Panc1 (cell line): ENCODE results near the gene PDCD11. TPM values are rescaled to one million over a fixed set of nuclear protein-coding genes. Genes with fewer than 3 reads are reported as not detected.

Source experiments
- ATAC-seq: fragments of 200-7000 bp; cut with Tn5 transposase; 2 replicates; pipeline ENCODE4 v1.9.1; 2020; ENCODE audit warnings: mild to moderate bottlenecking, moderate library complexity
- BruUV-seq: library from RNA; stranded (reverse); fragments of 400-500 nt; replicated peaks from 2 replicates; lab custom pipeline; 2021; lab: Mats Ljungman, UMichigan
- CTCF ChIA-PET: fragments of 300-600 bp; sonication (Branson Sonifier 250); formaldehyde crosslinking; loops from one replicate; lab custom pipeline; 2022; ENCODE audit warnings: antibody characterized with exemption; lab: Charles Lee
- POLR2A ChIA-PET: fragments of 300-600 bp; sonication (Branson Sonifier 250); formaldehyde crosslinking; loops from one replicate; lab custom pipeline; 2022; ENCODE audit warnings: antibody characterized with exemption; lab: Charles Lee
- DNase-seq: peaks from one replicate; pipeline ENCODE4 v3.0.0-alpha.2; 2010; ENCODE audit warnings: low read depth, low spot score
- H3K27ac ChIP-seq: 2 replicates; pipeline ENCODE4 v1.5.1; 2011; ENCODE audit warnings: mild to moderate bottlenecking, low read length, inconsistent platforms
- H3K27me3 ChIP-seq: fragments of 200-500 bp; sonication (Bioruptor generic); 2 replicates; pipeline ENCODE4 v1.6.0; 2014; ENCODE audit warnings: low read length, inconsistent platforms; ENCODE audit not compliant: control insufficient read depth, insufficient read depth
- H3K36me3 ChIP-seq: fragments of 200-500 bp; sonication (Bioruptor generic); 2 replicates; pipeline ENCODE4 v1.5.1; 2014; ENCODE audit warnings: inconsistent platforms, mild to moderate bottlenecking, low read length, moderate library complexity; ENCODE audit not compliant: control insufficient read depth, insufficient read depth
- H3K4me1 ChIP-seq: 2 replicates; pipeline ENCODE4 v1.5.1; 2011; ENCODE audit warnings: inconsistent platforms, mild to moderate bottlenecking, low read length, moderate library complexity; ENCODE audit not compliant: control insufficient read depth, insufficient read depth
- H3K4me3 ChIP-seq, 2 experiments: 2 replicates each; pipeline ENCODE4 v1.5.1; 2011 to 2012; ENCODE audit warnings: low read depth in 2 of 2, low read length in 2 of 2, mild to moderate bottlenecking in 2 of 2, inconsistent platforms in 1 of 2, moderate library complexity in 1 of 2
- H3K9me3 ChIP-seq: fragments of 200-500 bp; sonication (Bioruptor generic); 2 replicates; pipeline ENCODE4 v1.5.1; 2014; ENCODE audit warnings: low read depth, mild to moderate bottlenecking, inconsistent platforms, low read length, moderate library complexity; ENCODE audit not compliant: control insufficient read depth, insufficient read depth
- POLR2AphosphoS5 ChIP-seq: IDR thresholded peaks from 2 replicates; pipeline ENCODE4 v1.6.1; 2012; ENCODE audit warnings: mild to moderate bottlenecking, low read depth, low read length, moderate library complexity
- SIN3A ChIP-seq: IDR thresholded peaks from 2 replicates; pipeline ENCODE4 v1.6.1; 2012; ENCODE audit warnings: low read depth, mild to moderate bottlenecking, low read length, moderate library complexity, borderline replicate concordance; ENCODE audit not compliant: insufficient read depth
- TCF7L2 ChIP-seq: IDR thresholded peaks from 2 replicates; pipeline ENCODE4 v1.6.1; 2011; ENCODE audit warnings: mild to moderate bottlenecking, low read depth, low read length, inconsistent platforms
- in situ Hi-C: cut with HindIII; loops from 2 replicates; pipeline ENCODE4 v1.10.0; 2016; ENCODE audit warnings: low sequenced_read_pairs, low pct_unique_long_range_greater_than_20kb
- intact Hi-C: fragments of 100-400 bp; cut with micrococcal nuclease; formaldehyde crosslinking; loops from one replicate; pipeline ENCODE4 v1.10.0; 2022; ENCODE audit not compliant: unreplicated experiment
- total RNA-seq: library from RNA; stranded (reverse); gene quantifications from one replicate; pipeline ENCODE4 v1.2.1, GENCODE V29; 2021; ENCODE audit not compliant: unreplicated experiment
- TF ChIP-seq, protein P1 (sequence below), 2 experiments: IDR thresholded peaks; 2 replicates each; pipeline ENCODE4 v1.6.1; 2011 to 2012; ENCODE audit warnings: low read depth in 2 of 2, control low read depth in 1 of 2, low read length in 1 of 2, mild to moderate bottlenecking in 1 of 2, moderate library complexity in 1 of 2; ENCODE audit not compliant: insufficient read depth in 1 of 2
- TF ChIP-seq, protein P2 (sequence below): fragments of 450-650 bp; IDR thresholded peaks from 2 replicates; pipeline ENCODE4 v1.5.1; 2017; ENCODE audit warnings: mild to moderate bottlenecking

Gene PDCD11
- total RNA-seq, 1 experiment from 2014 or later = 92.8 TPM

DNA sequence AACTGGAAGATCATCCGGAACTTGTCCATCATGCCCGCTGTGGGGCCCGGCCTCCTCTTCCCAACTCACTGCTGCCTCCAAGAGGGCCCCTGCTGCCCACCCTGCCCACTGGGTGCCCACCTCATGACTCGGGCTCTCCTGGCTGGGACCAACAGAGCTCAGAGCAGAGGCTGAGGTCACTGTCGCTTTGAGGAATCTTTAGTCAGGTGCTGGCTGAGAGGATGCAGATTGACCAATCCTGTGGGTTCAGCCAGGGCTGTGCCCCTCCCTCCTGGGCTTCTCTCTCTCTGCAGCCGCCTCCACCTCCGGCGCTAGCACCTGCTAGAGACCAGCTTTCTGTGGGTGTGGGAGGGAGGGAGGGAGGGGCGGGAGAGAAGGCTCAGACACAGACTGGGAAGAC, 62.3 kb downstream of the PDCD11 start, which contains the start of gene CALHM1:
Gene CALHM1 (minus strand): TSS at position 181 of the 400 bp plus-strand sequence. CDS start 149 bp downstream, at position 32.
- no peaks in the 10 kb centered on the region for H3K36me3 ChIP-seq
- H3K9me3 ChIP-seq = no peaks in the 10 kb centered on the region
- ATAC-seq (peak; percentile 17; the same call in 1 of the 2 replicates), DNase-seq (no peak)
- no TSS peak for BruUV-seq
- no peaks in the 10 kb centered on the region for H3K4me1 ChIP-seq
- ChIA-PET POLR2A (no interaction called here), CTCF (no interaction called here)
- H3K4me3 ChIP-seq = no peak within 1 kb of the TSS
- in situ Hi-C loops = no loop called here
- intact Hi-C loops = no loop called here
- TF ChIP-seq TCF7L2 (no peak), POLR2AphosphoS5 (no peak), SIN3A (no peak)
- TF ChIP-seq, protein P1, sequence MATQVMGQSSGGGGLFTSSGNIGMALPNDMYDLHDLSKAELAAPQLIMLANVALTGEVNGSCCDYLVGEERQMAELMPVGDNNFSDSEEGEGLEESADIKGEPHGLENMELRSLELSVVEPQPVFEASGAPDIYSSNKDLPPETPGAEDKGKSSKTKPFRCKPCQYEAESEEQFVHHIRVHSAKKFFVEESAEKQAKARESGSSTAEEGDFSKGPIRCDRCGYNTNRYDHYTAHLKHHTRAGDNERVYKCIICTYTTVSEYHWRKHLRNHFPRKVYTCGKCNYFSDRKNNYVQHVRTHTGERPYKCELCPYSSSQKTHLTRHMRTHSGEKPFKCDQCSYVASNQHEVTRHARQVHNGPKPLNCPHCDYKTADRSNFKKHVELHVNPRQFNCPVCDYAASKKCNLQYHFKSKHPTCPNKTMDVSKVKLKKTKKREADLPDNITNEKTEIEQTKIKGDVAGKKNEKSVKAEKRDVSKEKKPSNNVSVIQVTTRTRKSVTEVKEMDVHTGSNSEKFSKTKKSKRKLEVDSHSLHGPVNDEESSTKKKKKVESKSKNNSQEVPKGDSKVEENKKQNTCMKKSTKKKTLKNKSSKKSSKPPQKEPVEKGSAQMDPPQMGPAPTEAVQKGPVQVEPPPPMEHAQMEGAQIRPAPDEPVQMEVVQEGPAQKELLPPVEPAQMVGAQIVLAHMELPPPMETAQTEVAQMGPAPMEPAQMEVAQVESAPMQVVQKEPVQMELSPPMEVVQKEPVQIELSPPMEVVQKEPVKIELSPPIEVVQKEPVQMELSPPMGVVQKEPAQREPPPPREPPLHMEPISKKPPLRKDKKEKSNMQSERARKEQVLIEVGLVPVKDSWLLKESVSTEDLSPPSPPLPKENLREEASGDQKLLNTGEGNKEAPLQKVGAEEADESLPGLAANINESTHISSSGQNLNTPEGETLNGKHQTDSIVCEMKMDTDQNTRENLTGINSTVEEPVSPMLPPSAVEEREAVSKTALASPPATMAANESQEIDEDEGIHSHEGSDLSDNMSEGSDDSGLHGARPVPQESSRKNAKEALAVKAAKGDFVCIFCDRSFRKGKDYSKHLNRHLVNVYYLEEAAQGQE (IDR thresholded peaks at IDR 0.05; ENCODE audit: insufficient read depth in 1 of 2, low read depth in 2 of 2, low read length in 1 of 2) = no peak
- TF ChIP-seq, protein P2, sequence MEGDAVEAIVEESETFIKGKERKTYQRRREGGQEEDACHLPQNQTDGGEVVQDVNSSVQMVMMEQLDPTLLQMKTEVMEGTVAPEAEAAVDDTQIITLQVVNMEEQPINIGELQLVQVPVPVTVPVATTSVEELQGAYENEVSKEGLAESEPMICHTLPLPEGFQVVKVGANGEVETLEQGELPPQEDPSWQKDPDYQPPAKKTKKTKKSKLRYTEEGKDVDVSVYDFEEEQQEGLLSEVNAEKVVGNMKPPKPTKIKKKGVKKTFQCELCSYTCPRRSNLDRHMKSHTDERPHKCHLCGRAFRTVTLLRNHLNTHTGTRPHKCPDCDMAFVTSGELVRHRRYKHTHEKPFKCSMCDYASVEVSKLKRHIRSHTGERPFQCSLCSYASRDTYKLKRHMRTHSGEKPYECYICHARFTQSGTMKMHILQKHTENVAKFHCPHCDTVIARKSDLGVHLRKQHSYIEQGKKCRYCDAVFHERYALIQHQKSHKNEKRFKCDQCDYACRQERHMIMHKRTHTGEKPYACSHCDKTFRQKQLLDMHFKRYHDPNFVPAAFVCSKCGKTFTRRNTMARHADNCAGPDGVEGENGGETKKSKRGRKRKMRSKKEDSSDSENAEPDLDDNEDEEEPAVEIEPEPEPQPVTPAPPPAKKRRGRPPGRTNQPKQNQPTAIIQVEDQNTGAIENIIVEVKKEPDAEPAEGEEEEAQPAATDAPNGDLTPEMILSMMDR = no peak
- H3K27me3 ChIP-seq = no peaks in the 10 kb centered on the region
- H3K27ac ChIP-seq = no peak within 1 kb of the TSS

- Histone ChIP-seq H3K36me3 (no peaks in the 10 kb centered on the region), H3K27me3 (no peaks in the 10 kb centered on the region), H3K4me1 (no peaks in the 10 kb centered on the region), H3K27ac (no peak overlapping the region), H3K4me3 (no peak overlapping the region), H3K9me3 (no peaks in the 10 kb centered on the region)
- POLR2A ChIA-PET = no interaction called here
- in situ Hi-C loops (no loop called here), intact Hi-C loops (no loop called here)
- CTCF ChIA-PET = interaction anchor here (0.6 kb wide), 1 partner anchor 70 kb away, joined by 4 read pairs; no protein-coding TSS in a partner anchor
- BruUV-seq = no TSS peak
- ATAC-seq = no peak
- no peak for DNase-seq
- TF ChIP-seq TCF7L2 (no peak), POLR2AphosphoS5 (no peak), SIN3A (no peak)
- TF ChIP-seq, protein P1 (IDR thresholded peaks at IDR 0.05; ENCODE audit: insufficient read depth in 1 of 2, low read depth in 2 of 2, low read length in 1 of 2) = no peak
- TF ChIP-seq, protein P2 = no peak
These were observed 63.2 kb downstream of the PDCD11 start for GRCh38 chr10:103459615-103460014.
